Neutrophil (primary cell): ENCODE measurements around the gene SCN9A.
"Not testable (repeated sequence)": the region's sequence is repeated elsewhere in the genome, so short reads cannot be mapped to it uniquely, and the experiment has no call there.

Experiments
- H3K27ac ChIP-seq: fragments of 200-600 bp; sonication (generic); 2 replicates; pipeline ENCODE4 v1.5.1; 2016; ENCODE audit warnings: mild to moderate bottlenecking, moderate library complexity
- H3K27me3 ChIP-seq: fragments of 200-600 bp; sonication (generic); 2 replicates; pipeline ENCODE4 v1.6.0; 2016; ENCODE audit warnings: mild to moderate bottlenecking
- H3K36me3 ChIP-seq: fragments of 200-600 bp; sonication (generic); 2 replicates; pipeline ENCODE4 v1.5.1; 2017
- H3K4me1 ChIP-seq, 2 experiments: fragments of 200-600 bp in 1 of 2; sonication (generic) in 1 of 2; 1 replicate in 1 of 2; 2 replicates in 1 of 2; pipeline versions ENCODE4 v1.5.1 to v1.6.1; 2013 to 2016; ENCODE audit warnings: low read depth in 1 of 2, low read length in 1 of 2, mild to moderate bottlenecking in 1 of 2, moderate library complexity in 1 of 2; ENCODE audit not compliant: control insufficient read depth in 1 of 2, insufficient read depth in 1 of 2
- H3K4me3 ChIP-seq, 2 experiments: fragments of 200-600 bp in 1 of 2; sonication (generic) in 1 of 2; 1 replicate in 1 of 2; 2 replicates in 1 of 2; pipeline ENCODE4 v1.5.1; 2013 to 2016; ENCODE audit warnings: low read depth in 1 of 2, low read length in 1 of 2, mild to moderate bottlenecking in 1 of 2, moderate library complexity in 1 of 2
- H3K9me3 ChIP-seq: fragments of 200-600 bp; sonication (generic); 2 replicates; pipeline ENCODE4 v1.5.1; 2016
- CTCF ChIP-seq: fragments of 200-600 bp; sonication (generic); IDR thresholded peaks from 2 replicates; pipeline ENCODE4 v1.5.1; 2016; ENCODE audit warnings: antibody characterized with exemption

The SCN9A gene

GRCh38 chr2:166364476-166365161 lies 11.1 kb downstream of the SCN9A start:
- Histone ChIP-seq H3K4me3 (no peak overlapping the region), H3K27me3 (no peaks in the 10 kb centered on the region)
- no peak for TF ChIP-seq CTCF

GRCh38 chr2:166361351-166362153 lies 14.2 kb downstream of the SCN9A start:
- Histone ChIP-seq H3K4me1 (no peaks in the 10 kb centered on the region), H3K36me3 (no peaks in the 10 kb centered on the region), H3K9me3 (no peaks in the 10 kb centered on the region), H3K27ac (no peak overlapping the region), H3K27me3 (no peaks in the 10 kb centered on the region), H3K4me3 (no peak overlapping the region)
- no peak for TF ChIP-seq CTCF

More at GRCh38 chr2:166364476-166365161, 11.1 kb downstream of the SCN9A start:
- H3K4me1 ChIP-seq = no peaks in the 10 kb centered on the region
- H3K9me3 ChIP-seq = no peaks in the 10 kb centered on the region
- no peak overlapping the region for H3K27ac ChIP-seq
- H3K36me3 ChIP-seq = no peaks in the 10 kb centered on the region

- Histone ChIP-seq H3K9me3 (no peaks in the 10 kb centered on the region), H3K27me3 (no peaks in the 10 kb centered on the region), H3K4me1 (no peaks in the 10 kb centered on the region), H3K36me3 (no peaks in the 10 kb centered on the region), H3K27ac (no peak overlapping the region), H3K4me3 (no peak overlapping the region)
- no peak for TF ChIP-seq CTCF
Measured at GRCh38 chr2:166360906-166361305, 14.8 kb downstream of the SCN9A start.

GRCh38 chr2:166360426-166360825 lies 15.3 kb downstream of the SCN9A start:
- no peak overlapping the region for H3K4me3 ChIP-seq
- TF ChIP-seq CTCF = no peak
- no peaks in the 10 kb centered on the region for H3K9me3 ChIP-seq
- no peaks in the 10 kb centered on the region for H3K27me3 ChIP-seq
- H3K27ac ChIP-seq = no peak overlapping the region
- H3K36me3 ChIP-seq = no peaks in the 10 kb centered on the region
- no peaks in the 10 kb centered on the region for H3K4me1 ChIP-seq

GRCh38 chr2:166357950-166358321 lies 17.8 kb downstream of the SCN9A start:
- H3K27me3 ChIP-seq, H3K9me3 ChIP-seq, H3K27ac ChIP-seq, H3K4me3 ChIP-seq, H3K4me1 ChIP-seq, H3K36me3 ChIP-seq: not testable (repeated sequence)
